Hepatocyte (in vitro differentiated cells): ENCODE data around the gene EVL. TPM values are rescaled to one million over a fixed set of nuclear protein-coding genes. Genes with fewer than 3 reads are reported as not detected.

Experiments
- DNase-seq: peaks from one replicate; pipeline ENCODE4 v3.0.0-alpha.2; 2016; ENCODE audit warnings: low spot score
- H2AFZ ChIP-seq: fragments of 200-600 bp; sonication (generic); 2 replicates; pipeline ENCODE4 v1.6.0; 2016; ENCODE audit warnings: antibody characterized with exemption, mild to moderate bottlenecking
- H3K27ac ChIP-seq: fragments of 200-600 bp; sonication (generic); 2 replicates; pipeline ENCODE4 v1.5.1; 2016; ENCODE audit warnings: mild to moderate bottlenecking
- H3K27me3 ChIP-seq: fragments of 200-600 bp; sonication (generic); 2 replicates; pipeline ENCODE4 v1.6.1; 2016
- H3K36me3 ChIP-seq: fragments of 200-600 bp; sonication (generic); replicated peaks from 2 replicates; pipeline ENCODE4 v1.5.1; 2016; ENCODE audit warnings: low read depth; ENCODE audit not compliant: insufficient read depth
- H3K4me1 ChIP-seq: fragments of 200-600 bp; sonication (generic); 2 replicates; pipeline ENCODE4 v1.5.1; 2016; ENCODE audit warnings: mild to moderate bottlenecking, moderate library complexity; ENCODE audit not compliant: insufficient read depth
- H3K4me2 ChIP-seq: fragments of 200-600 bp; sonication (generic); 2 replicates; pipeline ENCODE4 v1.6.0; 2016
- H3K4me3 ChIP-seq: fragments of 200-600 bp; sonication (generic); 2 replicates; pipeline ENCODE4 v1.5.1; 2016; ENCODE audit warnings: mild to moderate bottlenecking
- H3K79me2 ChIP-seq: fragments of 200-600 bp; sonication (generic); 2 replicates; pipeline ENCODE4 v1.6.0; 2017; ENCODE audit warnings: mild to moderate bottlenecking
- H3K9me2 ChIP-seq: fragments of 200-600 bp; sonication (generic); replicated peaks from 2 replicates; pipeline ENCODE4 v1.6.0; 2017; ENCODE audit warnings: mild to moderate bottlenecking; ENCODE audit not compliant: insufficient read depth
- H3K9me3 ChIP-seq: fragments of 200-600 bp; sonication (generic); 2 replicates; pipeline ENCODE4 v1.5.1; 2016; ENCODE audit warnings: low read depth, mild to moderate bottlenecking
- H4K20me1 ChIP-seq: fragments of 200-600 bp; sonication (generic); 2 replicates; pipeline ENCODE4 v1.6.0; 2016; ENCODE audit warnings: mild to moderate bottlenecking; ENCODE audit not compliant: insufficient read depth, poor library complexity, severe bottlenecking
- EZH2 ChIP-seq: fragments of 200-600 bp; sonication (generic); IDR thresholded peaks from 2 replicates; pipeline ENCODE4 v1.6.1; 2016; ENCODE audit warnings: antibody characterized with exemption, mild to moderate bottlenecking, borderline replicate concordance
- EZH2phosphoT487 ChIP-seq: fragments of 200-600 bp; sonication (generic); IDR thresholded peaks from one replicate; pipeline ENCODE4 v1.6.1; 2018; ENCODE audit warnings: antibody characterized with exemption, mild to moderate bottlenecking, low read depth, moderate library complexity; ENCODE audit not compliant: unreplicated experiment, severe bottlenecking
- WGBS: methylation state at CpG from one replicate; pipeline ENCODE4 v1.1.6; 2016; ENCODE audit warnings: low lambda C conversion rate; ENCODE audit errors: missing lambda C conversion rate; 5-methylcytosine and 5-hydroxymethylcytosine counted together
- polyA plus RNA-seq: library from polyadenylated mRNA; unstranded; fragments of >200 nt; fragmentation: Nextera tagmentation; extraction: Ambion mirVana; gene quantifications from 2 replicates; pipeline ENCODE4 v1.2.1, GENCODE V29; 2016
- total RNA-seq: library from RNA; depleted of rRNA; stranded (reverse); fragments of >200 nt; gene quantifications from 2 replicates; pipeline ENCODE4 v1.2.3, GENCODE V29; 2014
- TF ChIP-seq, protein P1 (sequence below): fragments of 200-600 bp; sonication (generic); IDR thresholded peaks from 2 replicates; pipeline ENCODE4 v1.5.1; 2016; ENCODE audit warnings: antibody characterized with exemption, mild to moderate bottlenecking; ENCODE audit not compliant: poor library complexity

The EVL gene
- total and polyA plus RNA-seq, 2 experiments from 2014 or later = 60.5 to 77.2 TPM

- peak; percentile 41 for DNase-seq
- H3K27me3 ChIP-seq = no peaks in the 10 kb centered on the region
- peak overlapping the region; percentile 82 for H3K27ac ChIP-seq
- no peaks in the 10 kb centered on the region for H3K9me2 ChIP-seq
- peak overlapping the region; percentile 70 for H3K4me2 ChIP-seq
- H4K20me1 ChIP-seq = peaks cover 6% of the 10 kb centered on the region
- no peak overlapping the region for H2AFZ ChIP-seq
- no peaks in the 10 kb centered on the region for H3K9me3 ChIP-seq
- peaks cover 80% of the 10 kb centered on the region for H3K79me2 ChIP-seq
- no peaks in the 10 kb centered on the region for H3K36me3 ChIP-seq
- TF ChIP-seq, protein P1, sequence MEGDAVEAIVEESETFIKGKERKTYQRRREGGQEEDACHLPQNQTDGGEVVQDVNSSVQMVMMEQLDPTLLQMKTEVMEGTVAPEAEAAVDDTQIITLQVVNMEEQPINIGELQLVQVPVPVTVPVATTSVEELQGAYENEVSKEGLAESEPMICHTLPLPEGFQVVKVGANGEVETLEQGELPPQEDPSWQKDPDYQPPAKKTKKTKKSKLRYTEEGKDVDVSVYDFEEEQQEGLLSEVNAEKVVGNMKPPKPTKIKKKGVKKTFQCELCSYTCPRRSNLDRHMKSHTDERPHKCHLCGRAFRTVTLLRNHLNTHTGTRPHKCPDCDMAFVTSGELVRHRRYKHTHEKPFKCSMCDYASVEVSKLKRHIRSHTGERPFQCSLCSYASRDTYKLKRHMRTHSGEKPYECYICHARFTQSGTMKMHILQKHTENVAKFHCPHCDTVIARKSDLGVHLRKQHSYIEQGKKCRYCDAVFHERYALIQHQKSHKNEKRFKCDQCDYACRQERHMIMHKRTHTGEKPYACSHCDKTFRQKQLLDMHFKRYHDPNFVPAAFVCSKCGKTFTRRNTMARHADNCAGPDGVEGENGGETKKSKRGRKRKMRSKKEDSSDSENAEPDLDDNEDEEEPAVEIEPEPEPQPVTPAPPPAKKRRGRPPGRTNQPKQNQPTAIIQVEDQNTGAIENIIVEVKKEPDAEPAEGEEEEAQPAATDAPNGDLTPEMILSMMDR = no peak
- WGBS = 42% methylated on average over 8 of the region's 8 CpGs
- peaks cover 38% of the 10 kb centered on the region for H3K4me1 ChIP-seq
- no peak overlapping the region for H3K4me3 ChIP-seq
These were observed 46.7 kb upstream of the EVL start for GRCh38 chr14:100018482-100018881.

GRCh38 chr14:100019156-100019744 is 46.0 kb upstream of the EVL start:
- H3K27me3 ChIP-seq = no peaks in the 10 kb centered on the region
- peak overlapping the region; percentile 70 for H3K4me2 ChIP-seq
- H3K27ac ChIP-seq = peak overlapping the region; percentile 82
- peaks cover 38% of the 10 kb centered on the region for H3K4me1 ChIP-seq
- H2AFZ ChIP-seq = no peak overlapping the region
- TF ChIP-seq, protein P1 = no peak
- no peak for TF ChIP-seq EZH2
- no peak for TF ChIP-seq EZH2phosphoT487
- no peak overlapping the region for H3K4me3 ChIP-seq
- no peaks in the 10 kb centered on the region for H3K9me3 ChIP-seq
- peak; percentile 80 for DNase-seq
- H3K9me2 ChIP-seq = no peaks in the 10 kb centered on the region
- peaks cover 80% of the 10 kb centered on the region for H3K79me2 ChIP-seq
- H3K36me3 ChIP-seq = no peaks in the 10 kb centered on the region
- H4K20me1 ChIP-seq = peaks cover 6% of the 10 kb centered on the region
- WGBS = 39% methylated on average over 8 of the region's 8 CpGs

GRCh38 chr14:100020629-100021028 is 44.6 kb upstream of the EVL start:
- Histone ChIP-seq H3K9me3 (no peaks in the 10 kb centered on the region), H4K20me1 (peaks cover 6% of the 10 kb centered on the region), H3K4me3 (no peak overlapping the region), H2AFZ (peak overlapping the region; percentile 20), H3K27ac (peak overlapping the region; percentile 82), H3K36me3 (no peaks in the 10 kb centered on the region), H3K27me3 (no peaks in the 10 kb centered on the region), H3K9me2 (no peaks in the 10 kb centered on the region), H3K79me2 (peaks cover 84% of the 10 kb centered on the region), H3K4me2 (peak overlapping the region; percentile 70), H3K4me1 (peaks cover 49% of the 10 kb centered on the region)
- no peak for DNase-seq
- TF ChIP-seq EZH2 = no peak
- no peak for TF ChIP-seq EZH2phosphoT487
- TF ChIP-seq, protein P1 = no peak
- 39% methylated on average over 7 of the region's 7 CpGs for WGBS
